Measurements from ENCODE around the gene LRRC7. TPM values are rescaled to one million over a fixed set of nuclear protein-coding genes. Genes with fewer than 3 reads are reported as not detected.

LRRC7 gene
- polyA plus RNA-seq, 1 of the 3 experiments (the other 2 are of a cell fraction) = 0.02 TPM

- Histone ChIP-seq H3K9ac (no peak overlapping the region), H3K4me2 (no peak overlapping the region), H3K27me3 (ENCODE audit: insufficient read depth) (no peaks in the 10 kb centered on the region), H2AFZ (ENCODE audit: low read depth) (no peak overlapping the region; the same call in 1 of the 2 replicates), H3K4me1 (ENCODE audit: control insufficient read depth in 1 of 2, insufficient read depth in 2 of 2, low read depth in 1 of 2, low read length in 1 of 2) (no peaks in the 10 kb centered on the region), H3K36me3 (replicated peaks in 1 of 2; ENCODE audit: control insufficient read depth in 1 of 2, insufficient read depth in 2 of 2, low read length in 1 of 2) (no peaks in the 10 kb centered on the region), H3K27ac (ENCODE audit: low read depth in 2 of 2, low read length in 1 of 2) (no peak overlapping the region), H3K4me3 (ENCODE audit: low read depth in 2 of 2, low read length in 1 of 2) (no peak overlapping the region), H3F3A (replicated peaks; ENCODE audit: insufficient read depth) (peaks cover 3% of the 10 kb centered on the region), H4K20me1 (ENCODE audit: insufficient read depth) (no peaks in the 10 kb centered on the region), H3K79me2 (ENCODE audit: insufficient read depth) (no peaks in the 10 kb centered on the region), H3K9me2 (no peaks in the 10 kb centered on the region), H3K9me3 (no peaks in the 10 kb centered on the region)
- POLR2A ChIA-PET = no interaction called here
- 84% methylated on average over 5 of the region's 5 CpGs for WGBS (ENCODE audit: low lambda C conversion rate)
- CTCF ChIA-PET = interaction anchor here (1.2 kb wide), 1 partner anchor 9 kb away, joined by 3 read pairs; no protein-coding TSS in a partner anchor
- no peak for DNase-seq
- TF ChIP-seq IRF3 (IDR thresholded peaks at IDR 0.05; ENCODE audit: low read depth, low read length) = no peak
- TF ChIP-seq, protein P1, sequence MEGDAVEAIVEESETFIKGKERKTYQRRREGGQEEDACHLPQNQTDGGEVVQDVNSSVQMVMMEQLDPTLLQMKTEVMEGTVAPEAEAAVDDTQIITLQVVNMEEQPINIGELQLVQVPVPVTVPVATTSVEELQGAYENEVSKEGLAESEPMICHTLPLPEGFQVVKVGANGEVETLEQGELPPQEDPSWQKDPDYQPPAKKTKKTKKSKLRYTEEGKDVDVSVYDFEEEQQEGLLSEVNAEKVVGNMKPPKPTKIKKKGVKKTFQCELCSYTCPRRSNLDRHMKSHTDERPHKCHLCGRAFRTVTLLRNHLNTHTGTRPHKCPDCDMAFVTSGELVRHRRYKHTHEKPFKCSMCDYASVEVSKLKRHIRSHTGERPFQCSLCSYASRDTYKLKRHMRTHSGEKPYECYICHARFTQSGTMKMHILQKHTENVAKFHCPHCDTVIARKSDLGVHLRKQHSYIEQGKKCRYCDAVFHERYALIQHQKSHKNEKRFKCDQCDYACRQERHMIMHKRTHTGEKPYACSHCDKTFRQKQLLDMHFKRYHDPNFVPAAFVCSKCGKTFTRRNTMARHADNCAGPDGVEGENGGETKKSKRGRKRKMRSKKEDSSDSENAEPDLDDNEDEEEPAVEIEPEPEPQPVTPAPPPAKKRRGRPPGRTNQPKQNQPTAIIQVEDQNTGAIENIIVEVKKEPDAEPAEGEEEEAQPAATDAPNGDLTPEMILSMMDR (IDR thresholded peaks at IDR 0.05) = no peak
- no peak for TF ChIP-seq MAX (IDR thresholded peaks at IDR 0.05; ENCODE audit: low read depth)
- no peak for TF ChIP-seq TAF1 (IDR thresholded peaks at IDR 0.05; ENCODE audit: borderline replicate concordance, low read depth, low read length)
- TF ChIP-seq EP300 (IDR thresholded peaks at IDR 0.05; ENCODE audit: borderline replicate concordance in 1 of 2, low read depth in 1 of 2, low read length in 1 of 2) = no peak
- TF ChIP-seq GABPA (IDR thresholded peaks at IDR 0.05; ENCODE audit: low read depth) = no peak
- TF ChIP-seq USF2 (IDR thresholded peaks at IDR 0.05; ENCODE audit: borderline replicate concordance, low read depth, low read length) = no peak
- no peak for TF ChIP-seq FOSL2 (IDR thresholded peaks at IDR 0.05; ENCODE audit: borderline replicate concordance, low read depth)
- no peak for TF ChIP-seq SMC3 (IDR thresholded peaks at IDR 0.05; ENCODE audit: low read depth, low read length)
These were observed 465.6 kb downstream of the LRRC7 start for GRCh38 chr1:70033266-70033873.

DNA sequence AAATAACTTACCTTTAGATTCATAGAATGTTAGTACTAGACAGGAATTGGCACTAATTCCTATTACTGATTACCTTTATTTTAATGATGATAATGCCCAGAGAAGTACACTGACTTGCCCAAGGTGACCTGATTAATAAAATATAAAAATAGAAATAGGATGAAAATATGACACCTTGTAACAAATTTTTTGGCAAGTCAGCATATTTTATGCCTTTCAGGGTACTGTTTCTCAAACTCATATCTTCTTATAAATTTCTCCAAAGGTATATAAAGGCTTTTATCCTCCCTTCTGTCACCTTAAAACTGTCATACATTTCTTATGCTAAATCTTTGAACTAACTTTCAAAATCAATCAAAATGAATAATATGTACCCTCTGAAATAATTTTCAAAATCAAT, 466.2 kb downstream of the LRRC7 start:
- H3K9me2 ChIP-seq = no peaks in the 10 kb centered on the region
- no peak overlapping the region for H3K4me3 ChIP-seq (ENCODE audit: low read depth in 2 of 2, low read length in 1 of 2)
- CTCF ChIA-PET = interaction anchor here (1.2 kb wide), 1 partner anchor 9 kb away, joined by 3 read pairs; no protein-coding TSS in a partner anchor
- no peaks in the 10 kb centered on the region for H3K36me3 ChIP-seq (replicated peaks in 1 of 2; ENCODE audit: control insufficient read depth in 1 of 2, insufficient read depth in 2 of 2, low read length in 1 of 2)
- H3K27ac ChIP-seq (ENCODE audit: low read depth in 2 of 2, low read length in 1 of 2) = no peak overlapping the region
- peak overlapping the region; percentile 40; the same call in 1 of the 2 replicates for H2AFZ ChIP-seq (ENCODE audit: low read depth)
- H3K4me1 ChIP-seq (ENCODE audit: control insufficient read depth in 1 of 2, insufficient read depth in 2 of 2, low read depth in 1 of 2, low read length in 1 of 2) = no peaks in the 10 kb centered on the region
- H3K9me3 ChIP-seq = no peaks in the 10 kb centered on the region
- no peaks in the 10 kb centered on the region for H3K27me3 ChIP-seq (ENCODE audit: insufficient read depth)
- peaks cover 3% of the 10 kb centered on the region for H3F3A ChIP-seq (replicated peaks; ENCODE audit: insufficient read depth)
- H3K79me2 ChIP-seq (ENCODE audit: insufficient read depth) = no peaks in the 10 kb centered on the region
- H3K9ac ChIP-seq = no peak overlapping the region
- DNase-seq = no peak
- no peak overlapping the region for H3K4me2 ChIP-seq
- H4K20me1 ChIP-seq (ENCODE audit: insufficient read depth) = no peaks in the 10 kb centered on the region
- POLR2A ChIA-PET = no interaction called here
- no peak for TF ChIP-seq USF1 (IDR thresholded peaks at IDR 0.05; ENCODE audit: borderline replicate concordance, low read depth)
- no peak for TF ChIP-seq MXI1 (IDR thresholded peaks at IDR 0.05; ENCODE audit: low read depth, low read length)
- no peak for TF ChIP-seq ELF1 (IDR thresholded peaks at IDR 0.05)
- TF ChIP-seq USF2 (IDR thresholded peaks at IDR 0.05; ENCODE audit: borderline replicate concordance, low read depth, low read length) = no peak
- no peak for TF ChIP-seq CHD2 (IDR thresholded peaks at IDR 0.05; ENCODE audit: low read length, partially characterized antibody)
- TF ChIP-seq RCOR1 (IDR thresholded peaks at IDR 0.05; ENCODE audit: low read length) = no peak
- no peak for TF ChIP-seq REST (IDR thresholded peaks at IDR 0.05; ENCODE audit: low read depth, low read length)
- TF ChIP-seq JUND (IDR thresholded peaks at IDR 0.05) = no peak
- TF ChIP-seq NRF1 (IDR thresholded peaks at IDR 0.05; ENCODE audit: low read depth, low read length) = no peak
- no peak for TF ChIP-seq POLR2AphosphoS5 (IDR thresholded peaks at IDR 0.05; ENCODE audit: low read depth, low read length)

Data from SK-N-SH (cell line).